K562 (cell line): ENCODE measurements around the gene POGZ. TPM values are rescaled to one million over a fixed set of nuclear protein-coding genes. Genes with fewer than 3 reads are reported as not detected.

ENCODE experiments used
- ATAC-seq: fragments of 200-7000 bp; cut with Tn5 transposase; 3 replicates; pipeline ENCODE4 v1.9.1; 2020; ENCODE audit warnings: moderate library complexity
- BruUV-seq: library from RNA; stranded (reverse); fragments of 400-500 nt; replicated peaks from 2 replicates; lab custom pipeline; 2021; lab: Mats Ljungman, UMichigan
- CTCF ChIA-PET: fragments of 300-600 bp; formaldehyde crosslinking; extraction: SDS; loops from one replicate; lab custom pipeline; 2021; ENCODE audit warnings: low intra/inter-chr PET ratio; lab: Yijun Ruan, JAX
- POLR2A ChIA-PET: fragments of 300-600, 350-650 bp; sonication (Branson Sonifier 250); formaldehyde crosslinking; extraction: SDS; loops from one replicate; lab custom pipeline; 2021; ENCODE audit warnings: antibody characterized with exemption, inconsistent platforms; lab: Yijun Ruan, JAX
- DNase-seq, 4 experiments: peaks; one replicate each; pipeline versions ENCODE4 v3.0.0 to v3.0.0-alpha.2; 2011 to 2018; ENCODE audit warnings: low spot score in 3 of 4, mixed read lengths in 3 of 4; ENCODE audit errors: extremely low read depth in 1 of 4
- FAIRE-seq: peaks from 2 replicates; lab custom pipeline; 2011; peaks lifted over from hg19 to GRCh38; lab: Jason Lieb, UNC
- H2AFZ ChIP-seq: 2 replicates; pipeline ENCODE4 v1.6.0; 2011; ENCODE audit warnings: low read depth, low read length, control low read depth, inconsistent platforms
- H3K27ac ChIP-seq: fragments of 200-600 bp; 3 replicates; pipeline ENCODE4 v1.8.0; 2011; ENCODE audit warnings: low read depth, mild to moderate bottlenecking, control low read depth, inconsistent platforms, low read length, moderate library complexity, mixed read lengths; ENCODE audit errors: extremely low read depth
- H3K27me3 ChIP-seq, 2 experiments: fragments of 300-600 bp in 1 of 2; 2 replicates in 1 of 2; 3 replicates in 1 of 2; pipeline versions ENCODE4 v1.6.0 to v1.8.0; 2011; ENCODE audit warnings: inconsistent platforms in 2 of 2, low read length in 2 of 2, mild to moderate bottlenecking in 1 of 2, mixed read lengths in 1 of 2, moderate library complexity in 1 of 2; ENCODE audit not compliant: control insufficient read depth in 2 of 2, insufficient read depth in 2 of 2
- H3K36me3 ChIP-seq: fragments of 300-600 bp; 3 replicates; pipeline ENCODE4 v1.8.0; 2011; ENCODE audit warnings: mild to moderate bottlenecking, low read length, inconsistent platforms; ENCODE audit not compliant: control insufficient read depth, insufficient read depth
- H3K4me1 ChIP-seq, 2 experiments: fragments of 200-600 bp in 1 of 2; replicated peaks in 1 of 2; 2 replicates in 1 of 2; 3 replicates in 1 of 2; pipeline versions ENCODE4 v1.5.1 to v1.8.0; 2011; ENCODE audit warnings: inconsistent platforms in 2 of 2, low read length in 2 of 2, mild to moderate bottlenecking in 1 of 2, mixed read lengths in 1 of 2, moderate library complexity in 1 of 2; ENCODE audit not compliant: control insufficient read depth in 2 of 2, insufficient read depth in 2 of 2
- H3K4me2 ChIP-seq: 2 replicates; pipeline ENCODE4 v1.6.1; 2011; ENCODE audit warnings: low read length, control low read depth, inconsistent platforms, mixed read lengths; ENCODE audit not compliant: insufficient read depth
- H3K4me3 ChIP-seq: fragments of 200-600 bp; sonication (generic), shearing (Covaris generic); 2 replicates; pipeline ENCODE4 v1.5.1; 2016; ENCODE audit warnings: control low read depth, inconsistent platforms
- H3K79me2 ChIP-seq: fragments of 200-600 bp; 3 replicates; pipeline ENCODE4 v1.8.0; 2011; ENCODE audit warnings: low read length, inconsistent platforms; ENCODE audit not compliant: control insufficient read depth, insufficient read depth
- H3K9ac ChIP-seq, 2 experiments: 2 replicates each; pipeline versions ENCODE4 v1.6.0 to v1.6.1; 2011; ENCODE audit warnings: low read depth in 2 of 2, low read length in 2 of 2, control low read depth in 1 of 2, inconsistent platforms in 1 of 2, mild to moderate bottlenecking in 1 of 2, mixed read lengths in 1 of 2; ENCODE audit not compliant: insufficient read depth in 1 of 2
- H3K9me1 ChIP-seq: one replicate; pipeline ENCODE4 v1.6.0; 2011; ENCODE audit warnings: inconsistent platforms, mild to moderate bottlenecking, low read length, moderate library complexity; ENCODE audit not compliant: control insufficient read depth, insufficient read depth
- H3K9me3 ChIP-seq: replicated peaks from 2 replicates; pipeline ENCODE4 v1.5.1; 2011; ENCODE audit warnings: low read depth, low read length, inconsistent platforms; ENCODE audit not compliant: control insufficient read depth, insufficient read depth
- H4K20me1 ChIP-seq: replicated peaks from 2 replicates; pipeline ENCODE4 v1.6.1; 2011; ENCODE audit warnings: low read length, inconsistent platforms, mixed read lengths; ENCODE audit not compliant: control insufficient read depth, insufficient read depth
- CEBPB ChIP-seq: fragments of 450-650 bp; IDR thresholded peaks from 2 replicates; pipeline ENCODE4 v1.6.1; 2016; ENCODE audit warnings: missing genetic modification characterization, missing compliant biosample characterization
- IRF9 ChIP-seq: fragments of 450-650 bp; IDR thresholded peaks from 2 replicates; pipeline ENCODE4 v1.6.1; 2016; ENCODE audit warnings: missing biosample characterization, missing genetic modification characterization
- KDM2B ChIP-seq: fragments of 250-450 bp; sonication (Bioruptor Pico); IDR thresholded peaks from 2 replicates; pipeline ENCODE4 v1.8.0; 2021; ENCODE audit warnings: mild to moderate bottlenecking, moderate library complexity
- KDM5B ChIP-seq: fragments of 200-600 bp; sonication (generic); IDR thresholded peaks from 2 replicates; pipeline ENCODE4 v1.6.1; 2012; ENCODE audit warnings: low read depth, mild to moderate bottlenecking, moderate library complexity, low read length, control low read depth, inconsistent platforms; ENCODE audit not compliant: insufficient replicate concordance
- ZBTB8A ChIP-seq: fragments of 450-650 bp; IDR thresholded peaks from 2 replicates; pipeline ENCODE4 v1.6.1; 2018; ENCODE audit warnings: mild to moderate bottlenecking, moderate library complexity; ENCODE audit not compliant: partially characterized antibody
- ZNF584 ChIP-seq: fragments of 200-800 bp; sonication (Bioruptor generic); IDR thresholded peaks from 2 replicates; pipeline ENCODE4 v1.6.1; 2016; ENCODE audit warnings: low read depth, mild to moderate bottlenecking, missing genetic modification characterization, missing compliant biosample characterization
- WGBS: fragments of 100-300 bp; shearing (Covaris generic); methylation state at CpG from one replicate; pipeline ENCODE4 v1.1.6; 2016; ENCODE audit warnings: low coverage, mixed read lengths; ENCODE audit not compliant: insufficient coverage; ENCODE audit errors: missing lambda C conversion rate; 5-methylcytosine and 5-hydroxymethylcytosine counted together
- in situ Hi-C: fragments of 300-500 bp; cut with MboI; formaldehyde crosslinking; loops from 4 replicates; pipeline ENCODE4 v1.15.0; 2018; ENCODE audit warnings: inconsistent platforms, mixed read lengths
- intact Hi-C: fragments of 100-400 bp; cut with micrococcal nuclease; formaldehyde crosslinking; loops from 2 replicates; pipeline ENCODE4 v1.14.2; 2022
- polyA plus RNA-seq, 8 experiments: library from polyadenylated mRNA; depleted of rRNA in 4 of 8; stranded (reverse) in 5 of 8; unstranded in 3 of 8; fragments of >200 nt; fragmentation: Nextera tagmentation in 2 of 8; fragmentation: Illumina TruSeq in 1 of 8; extraction: Ambion mirVana in 2 of 8; extraction: Trizol in 1 of 8; gene quantifications; 2 replicates each; pipeline versions ENCODE4 v1.2.1 to v1.2.3, GENCODE V29; 2011 to 2014; ENCODE audit warnings: inconsistent platforms in 1 of 8, missing spikeins in 1 of 8
- total RNA-seq, 7 experiments: library from RNA; depleted of rRNA in 6 of 7; stranded (reverse); fragments of >200 nt in 6 of 7; fragmentation: Illumina TruSeq in 2 of 7; extraction: Trizol in 2 of 7; gene quantifications; 2 replicates each; pipeline versions ENCODE4 v1.2.1 to v1.2.3, GENCODE V29; 2011 to 2021; ENCODE audit warnings: low replicate concordance in 1 of 7
- TF ChIP-seq, protein P1 (sequence below): fragments of 200-800 bp; sonication (Bioruptor generic); IDR thresholded peaks from 2 replicates; pipeline ENCODE4 v1.6.1; 2017; ENCODE audit warnings: missing genetic modification characterization, missing compliant biosample characterization

Gene POGZ
- total and polyA plus RNA-seq, 9 of the 15 experiments (the other 6 are each of a cell fraction or from before 2014, with no cell fraction given): 9.4 to 40.6 (median 21.6) TPM

- in situ Hi-C loops: no loop called here
- no peak for FAIRE-seq
Measured at GRCh38 chr1:151411884-151412283, 47.4 kb downstream of the POGZ start.

More at GRCh38 chr1:151411884-151412283, 47.4 kb downstream of the POGZ start:
- H3K9ac ChIP-seq: no peak overlapping the region
- TF ChIP-seq KDM2B: no peak
- no peak for TF ChIP-seq ZBTB8A
- TF ChIP-seq, protein P1, sequence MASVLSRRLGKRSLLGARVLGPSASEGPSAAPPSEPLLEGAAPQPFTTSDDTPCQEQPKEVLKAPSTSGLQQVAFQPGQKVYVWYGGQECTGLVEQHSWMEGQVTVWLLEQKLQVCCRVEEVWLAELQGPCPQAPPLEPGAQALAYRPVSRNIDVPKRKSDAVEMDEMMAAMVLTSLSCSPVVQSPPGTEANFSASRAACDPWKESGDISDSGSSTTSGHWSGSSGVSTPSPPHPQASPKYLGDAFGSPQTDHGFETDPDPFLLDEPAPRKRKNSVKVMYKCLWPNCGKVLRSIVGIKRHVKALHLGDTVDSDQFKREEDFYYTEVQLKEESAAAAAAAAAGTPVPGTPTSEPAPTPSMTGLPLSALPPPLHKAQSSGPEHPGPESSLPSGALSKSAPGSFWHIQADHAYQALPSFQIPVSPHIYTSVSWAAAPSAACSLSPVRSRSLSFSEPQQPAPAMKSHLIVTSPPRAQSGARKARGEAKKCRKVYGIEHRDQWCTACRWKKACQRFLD: no peak
- no peak for TF ChIP-seq KDM5B
- no peak for TF ChIP-seq ZNF584 (CRISPR knock-in tag)
- no peak for TF ChIP-seq CEBPB (tag)
- TF ChIP-seq IRF9 (tag): no peak
- H3K9me3 ChIP-seq: no peaks in the 10 kb centered on the region
- no peak overlapping the region for H2AFZ ChIP-seq
- DNase-seq (no peak), ATAC-seq (no peak)
- H3K27me3 ChIP-seq: no peaks in the 10 kb centered on the region
- H3K27ac ChIP-seq: no peak overlapping the region
- intact Hi-C loops: no loop called here
- H3K36me3 ChIP-seq: peaks cover 85% of the 10 kb centered on the region
- H3K4me1 ChIP-seq: no peaks in the 10 kb centered on the region
- H3K4me2 ChIP-seq: no peak overlapping the region
- no peaks in the 10 kb centered on the region for H4K20me1 ChIP-seq
- POLR2A ChIA-PET: interaction anchor here (0.9 to 1.6 kb wide), 5 partner anchors 12 to 131 kb away, joined by 3 to 6 read pairs (median 4); partner anchors contain the start of gene PSMB4
- no TSS peak for BruUV-seq
- no peaks in the 10 kb centered on the region for H3K79me2 ChIP-seq
- H3K9me1 ChIP-seq: no peaks in the 10 kb centered on the region
- WGBS: 96% methylated on average over 2 of the region's 2 CpGs
- CTCF ChIA-PET: no interaction called here
- H3K4me3 ChIP-seq: no peak overlapping the region
